ENCODE results near the gene GNPAT.

Gene GNPAT

GRCh38 chr1:231216498-231216897, 24.5 kb upstream of the GNPAT start:
- H3K9me2 ChIP-seq (ENCODE audit: low read depth, low read length), result no peaks in the 10 kb centered on the region
- no peak overlapping the region for H3K4me2 ChIP-seq (ENCODE audit: low read length)
- H3K27ac ChIP-seq (ENCODE audit: low read depth, low read length, poor library complexity, severe bottlenecking), result no peak overlapping the region
- no peak overlapping the region for H2AFZ ChIP-seq (ENCODE audit: low read length)
- no peaks in the 10 kb centered on the region for H3K79me2 ChIP-seq (ENCODE audit: insufficient read depth, low read length)
- no peaks in the 10 kb centered on the region for H3K27me3 ChIP-seq (ENCODE audit: insufficient read depth, low read length)
- no peak overlapping the region for H3K9ac ChIP-seq (ENCODE audit: low read length)
- peaks cover 25% of the 10 kb centered on the region for H3K4me1 ChIP-seq (ENCODE audit: insufficient read depth, low read length, severe bottlenecking)
- H3K4me3 ChIP-seq (ENCODE audit: low read depth, low read length, poor library complexity, severe bottlenecking), result no peak overlapping the region
- TF ChIP-seq EZH2 (IDR thresholded peaks at IDR 0.05; ENCODE audit: borderline replicate concordance, low read length) (no peak), CTCF (IDR thresholded peaks at IDR 0.05; ENCODE audit: low read length) (no peak)
- no peaks in the 10 kb centered on the region for H3K9me3 ChIP-seq (ENCODE audit: low read length)
- no peaks in the 10 kb centered on the region for H3F3A ChIP-seq (ENCODE audit: insufficient read depth, low read length)
- H4K20me1 ChIP-seq (ENCODE audit: insufficient read depth, low read length), result no peaks in the 10 kb centered on the region
- no peaks in the 10 kb centered on the region for H3K36me3 ChIP-seq (ENCODE audit: insufficient read depth, low read length)

GRCh38 chr1:231217056-231217455, 24.0 kb upstream of the GNPAT start:
- no peak overlapping the region for H3K9ac ChIP-seq (ENCODE audit: low read length)
- no peaks in the 10 kb centered on the region for H3K9me2 ChIP-seq (ENCODE audit: low read depth, low read length)
- TF ChIP-seq CTCF (IDR thresholded peaks at IDR 0.05; ENCODE audit: low read length), result no peak
- TF ChIP-seq EZH2 (IDR thresholded peaks at IDR 0.05; ENCODE audit: borderline replicate concordance, low read length), result no peak
- H3K4me2 ChIP-seq (ENCODE audit: low read length), result no peak overlapping the region
- H3K36me3 ChIP-seq (ENCODE audit: insufficient read depth, low read length), result no peaks in the 10 kb centered on the region
- H3K9me3 ChIP-seq (ENCODE audit: low read length), result no peaks in the 10 kb centered on the region
- H3K27ac ChIP-seq (ENCODE audit: low read depth, low read length, poor library complexity, severe bottlenecking), result no peak overlapping the region
- no peaks in the 10 kb centered on the region for H3F3A ChIP-seq (ENCODE audit: insufficient read depth, low read length)
- H2AFZ ChIP-seq (ENCODE audit: low read length), result no peak overlapping the region
- no peak overlapping the region for H3K4me3 ChIP-seq (ENCODE audit: low read depth, low read length, poor library complexity, severe bottlenecking)
- peaks cover 19% of the 10 kb centered on the region for H3K4me1 ChIP-seq (ENCODE audit: insufficient read depth, low read length, severe bottlenecking)
- H3K27me3 ChIP-seq (ENCODE audit: insufficient read depth, low read length), result no peaks in the 10 kb centered on the region
- H3K79me2 ChIP-seq (ENCODE audit: insufficient read depth, low read length), result no peaks in the 10 kb centered on the region
- no peaks in the 10 kb centered on the region for H4K20me1 ChIP-seq (ENCODE audit: insufficient read depth, low read length)

- no peak overlapping the region for H3K4me2 ChIP-seq (ENCODE audit: low read length)
- no peaks in the 10 kb centered on the region for H3K27me3 ChIP-seq (ENCODE audit: insufficient read depth, low read length)
- no peaks in the 10 kb centered on the region for H3K79me2 ChIP-seq (ENCODE audit: insufficient read depth, low read length)
- H3K27ac ChIP-seq (ENCODE audit: low read depth, low read length, poor library complexity, severe bottlenecking), result no peak overlapping the region
- peaks cover 19% of the 10 kb centered on the region for H3K4me1 ChIP-seq (ENCODE audit: insufficient read depth, low read length, severe bottlenecking)
- H3K9me3 ChIP-seq (ENCODE audit: low read length), result no peaks in the 10 kb centered on the region
- no peaks in the 10 kb centered on the region for H3K9me2 ChIP-seq (ENCODE audit: low read depth, low read length)
- H3K4me3 ChIP-seq (ENCODE audit: low read depth, low read length, poor library complexity, severe bottlenecking), result no peak overlapping the region
- H2AFZ ChIP-seq (ENCODE audit: low read length), result no peak overlapping the region
- no peaks in the 10 kb centered on the region for H4K20me1 ChIP-seq (ENCODE audit: insufficient read depth, low read length)
- H3F3A ChIP-seq (ENCODE audit: insufficient read depth, low read length), result no peaks in the 10 kb centered on the region
- H3K36me3 ChIP-seq (ENCODE audit: insufficient read depth, low read length), result peaks cover 8% of the 10 kb centered on the region
- H3K9ac ChIP-seq (ENCODE audit: low read length), result no peak overlapping the region
- TF ChIP-seq CTCF (IDR thresholded peaks at IDR 0.05; ENCODE audit: low read length), result no peak
- no peak for TF ChIP-seq EZH2 (IDR thresholded peaks at IDR 0.05; ENCODE audit: borderline replicate concordance, low read length)
Measured at GRCh38 chr1:231218078-231218477, 22.9 kb upstream of the GNPAT start.
